Spleen (tissue), 11 donors: ENCODE results near the gene COL9A2. TPM values are rescaled to one million over a fixed set of nuclear protein-coding genes. Genes with fewer than 3 reads are reported as not detected.

Experiments used
- DNase-seq: peaks from one replicate; pipeline ENCODE4 v3.0.0-alpha.2; 2020
- H3K27ac ChIP-seq, 8 donors: fragments of 200-600 bp; sonication (generic) in 7 of 8; 1 replicate in 4 of 8; 2 replicates in 4 of 8; pipeline versions ENCODE4 v1.5.0 to v1.8.0; 2016 to 2021; ENCODE audit warnings: inconsistent platforms in 4 of 8, mild to moderate bottlenecking in 4 of 8, moderate library complexity in 1 of 8
- H3K27me3 ChIP-seq, 7 donors: fragments of 200-600 bp; sonication (generic) in 6 of 7; replicated peaks in 1 of 7; 1 replicate in 4 of 7; 2 replicates in 3 of 7; pipeline versions ENCODE4 v1.5.0 to v1.8.0; 2016 to 2021; ENCODE audit warnings: inconsistent platforms in 3 of 7, mild to moderate bottlenecking in 1 of 7
- H3K36me3 ChIP-seq, 6 donors: fragments of 200-600 bp; sonication (generic) in 5 of 6; 1 replicate in 4 of 6; 2 replicates in 2 of 6; pipeline versions ENCODE4 v1.5.0 to v1.8.0; 2016 to 2021; ENCODE audit warnings: inconsistent platforms in 2 of 6
- H3K4me1 ChIP-seq, 6 donors: fragments of 200-600 bp; sonication (generic) in 5 of 6; 1 replicate in 3 of 6; 2 replicates in 3 of 6; pipeline versions ENCODE4 v1.5.0 to v1.8.0; 2016 to 2021; ENCODE audit warnings: inconsistent platforms in 3 of 6
- H3K4me3 ChIP-seq, 8 donors: fragments of 200-600 bp; sonication (generic) in 7 of 8; 1 replicate in 4 of 8; 2 replicates in 4 of 8; pipeline versions ENCODE4 v1.5.0 to v1.8.0; 2016 to 2021; ENCODE audit warnings: inconsistent platforms in 4 of 8, mild to moderate bottlenecking in 4 of 8, moderate library complexity in 2 of 8
- H3K9me3 ChIP-seq, 8 donors: fragments of 200-600 bp; sonication (generic) in 7 of 8; 1 replicate in 4 of 8; 2 replicates in 4 of 8; pipeline versions ENCODE4 v1.5.0 to v1.8.0; 2016 to 2021; ENCODE audit warnings: inconsistent platforms in 4 of 8
- CTCF ChIP-seq, 11 experiments: fragments of 200-600 bp in 7 of 11; fragments of 450-650 bp in 4 of 11; sonication (generic) in 4 of 11; IDR thresholded peaks in 8 of 11; conservative IDR thresholded peaks in 3 of 11; 1 replicate in 7 of 11; 2 replicates in 4 of 11; pipeline versions ENCODE4 v1.4.0 to v1.8.0; 2016 to 2021; ENCODE audit warnings: antibody characterized with exemption in 11 of 11, inconsistent platforms in 4 of 11, mild to moderate bottlenecking in 1 of 11
- POLR2A ChIP-seq, 3 donors: fragments of 450-650 bp; IDR thresholded peaks; one replicate each; pipeline ENCODE4 v1.5.1; 2017; ENCODE audit warnings: antibody characterized with exemption in 3 of 3, mild to moderate bottlenecking in 1 of 3
- POLR2AphosphoS5 ChIP-seq, 3 donors: sonication (generic); formaldehyde crosslinking; IDR thresholded peaks; one replicate each; pipeline ENCODE4 v1.5.1; 2017; ENCODE audit warnings: antibody characterized with exemption in 3 of 3
- WGBS, 5 donors: extraction: QIAGEN DNeasy Blood & Tissue Kit in 3 of 5; methylation state at CpG; one replicate each; pipeline versions ENCODE4 v1.1.5 to v1.1.7; 2013 to 2018; 5-methylcytosine and 5-hydroxymethylcytosine counted together
- intact Hi-C: fragments of 100-400 bp; cut with DNase I; formaldehyde crosslinking; loops from one replicate; pipeline ENCODE4 v1.15.0; 2023; ENCODE audit warnings: low total_unique reads
- polyA plus RNA-seq, 3 donors: library from polyadenylated mRNA; stranded (reverse); fragments of 200-250 nt; gene quantifications; one replicate each; pipeline ENCODE4 v1.2.1, GENCODE V29; 2013
- total RNA-seq, 7 donors: library from RNA; depleted of rRNA in 3 of 7; stranded (reverse); fragments of >200 nt in 3 of 7; fragmentation: NEBNext Ultra II Directional in 4 of 7; extraction: Animal tissue kit (Norgen Biotek cat#: 25700) in 4 of 7; gene quantifications; one replicate each; pipeline versions ENCODE4 v1.1.0 to v1.2.1, GENCODE V29; 2016 to 2021
- donor health status: healthy with polysubstance abuse.
- donor health status: DM: no; HTN: no; CAD: no; lungs with moderate emphysema.
- donor health status: DM: no; HTN: no; CAD: no.
- donor health status: Bipolar disorder and iron deficiency.
- donor health status: healthy.
- donor health status: DM: no; HTN: no; CAD: no.
- donor health status: DM: yes; HTN: yes; CAD: no.

Gene COL9A2
- total and polyA plus RNA-seq, 10 donors = 3.1 to 17.8 (median 7.8) TPM

DNA sequence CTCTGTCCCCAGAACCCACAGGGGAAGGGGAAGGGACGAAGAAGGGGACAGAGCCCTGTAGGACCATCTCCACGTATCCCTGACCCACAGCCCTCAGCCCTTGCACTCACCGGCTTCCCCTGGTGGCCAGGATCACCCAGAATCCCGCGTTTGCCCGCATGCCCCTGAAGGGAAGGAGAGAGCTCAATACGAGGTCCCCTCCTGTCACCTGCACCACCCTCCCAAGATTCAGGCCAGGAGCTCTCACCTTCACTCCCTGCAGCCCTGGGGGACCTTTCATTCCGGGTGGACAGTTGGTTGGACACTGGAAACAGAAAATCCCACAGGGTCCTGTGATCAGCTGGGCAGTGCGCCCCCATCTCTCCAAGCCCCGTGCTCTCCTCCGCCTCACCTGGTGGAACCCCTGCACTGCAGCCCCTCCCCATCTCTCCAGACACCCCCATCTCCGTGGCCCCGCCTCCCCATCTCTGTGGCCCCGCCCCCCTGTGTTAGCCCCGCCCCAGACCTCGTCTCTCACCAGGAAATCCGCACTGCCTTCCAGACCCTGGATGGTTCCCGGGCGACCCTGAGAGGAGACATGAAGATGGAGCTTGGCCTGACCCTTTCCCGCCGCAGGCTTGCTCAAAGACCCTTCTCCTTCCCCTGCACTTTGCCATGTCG, 6.0 kb downstream of the COL9A2 start:
- TF ChIP-seq CTCF (IDR thresholded peaks at IDR 0.05 in 8 of 11, conservative IDR thresholded peaks at IDR 0.05 in 3 of 11) = no peak
- no peak for TF ChIP-seq POLR2AphosphoS5 (IDR thresholded peaks at IDR 0.05)
- no peak for TF ChIP-seq POLR2A (IDR thresholded peaks at IDR 0.05)
- peaks cover 0 to 8% (median 6%) of the 10 kb centered on the region in 7 donors for H3K27me3 ChIP-seq
- intact Hi-C loops = no loop called here
- H3K27ac ChIP-seq = no peak overlapping the region
- peaks cover 30 to 46% (median 42%) of the 10 kb centered on the region in 6 donors for H3K4me1 ChIP-seq
- no peaks in the 10 kb centered on the region for H3K9me3 ChIP-seq
- WGBS, 5 donors = 88 to 93% (median 89%) methylated on average over 19 to 22 of the region's 22 CpGs
- no peaks in the 10 kb centered on the region for H3K36me3 ChIP-seq
- no peak for DNase-seq
- no peak overlapping the region for H3K4me3 ChIP-seq

GRCh38 chr1:40310129-40310461, 7.0 kb downstream of the COL9A2 start:
- peaks cover 24 to 36% (median 33%) of the 10 kb centered on the region in 6 donors for H3K4me1 ChIP-seq
- WGBS, 5 donors = 71 to 100% (median 90%) methylated on average over 1 to 2 of the region's 2 CpGs
- TF ChIP-seq POLR2AphosphoS5 (IDR thresholded peaks at IDR 0.05) (no peak), CTCF (IDR thresholded peaks at IDR 0.05 in 8 of 11, conservative IDR thresholded peaks at IDR 0.05 in 3 of 11) (no peak), POLR2A (IDR thresholded peaks at IDR 0.05) (no peak)
- no peak overlapping the region for H3K4me3 ChIP-seq
- intact Hi-C loops = no loop called here
- H3K36me3 ChIP-seq = no peaks in the 10 kb centered on the region
- DNase-seq = no peak
- no peaks in the 10 kb centered on the region for H3K27me3 ChIP-seq
- H3K27ac ChIP-seq = no peak overlapping the region
- H3K9me3 ChIP-seq = no peaks in the 10 kb centered on the region

GRCh38 chr1:40309374-40310128, 7.5 kb downstream of the COL9A2 start:
- TF ChIP-seq POLR2A (IDR thresholded peaks at IDR 0.05) (no peak), CTCF (IDR thresholded peaks at IDR 0.05 in 8 of 11, conservative IDR thresholded peaks at IDR 0.05 in 3 of 11) (no peak), POLR2AphosphoS5 (IDR thresholded peaks at IDR 0.05) (no peak)
- intact Hi-C loops = no loop called here
- Histone ChIP-seq H3K36me3 (no peaks in the 10 kb centered on the region), H3K4me1 (peaks cover 18 to 30% (median 28%) of the 10 kb centered on the region in 6 donors), H3K4me3 (no peak overlapping the region), H3K27ac (no peak overlapping the region), H3K27me3 (no peaks in the 10 kb centered on the region), H3K9me3 (no peaks in the 10 kb centered on the region)
- WGBS, 5 donors = 80 to 90% (median 84%) methylated on average over 8 of the region's 8 CpGs
- no peak for DNase-seq

GRCh38 chr1:40308036-40308727, 8.9 kb downstream of the COL9A2 start:
- H3K4me3 ChIP-seq = no peak overlapping the region
- DNase-seq = no peak
- peaks cover 0 to 9% (median 0%) of the 10 kb centered on the region in 7 donors for H3K27me3 ChIP-seq
- H3K27ac ChIP-seq = no peak overlapping the region
- H3K9me3 ChIP-seq = no peaks in the 10 kb centered on the region
- peaks cover 10 to 16% (median 15%) of the 10 kb centered on the region in 6 donors for H3K4me1 ChIP-seq
- TF ChIP-seq CTCF (IDR thresholded peaks at IDR 0.05 in 8 of 11, conservative IDR thresholded peaks at IDR 0.05 in 3 of 11) = no peak
- TF ChIP-seq POLR2A (IDR thresholded peaks at IDR 0.05) = no peak
- TF ChIP-seq POLR2AphosphoS5 (IDR thresholded peaks at IDR 0.05) = no peak
- no peaks in the 10 kb centered on the region for H3K36me3 ChIP-seq
- WGBS, 5 donors = 77 to 90% (median 84%) methylated on average over 4 to 6 of the region's 6 CpGs
- intact Hi-C loops = no loop called here
